H9 (cell line): ENCODE data around the gene CTIF. TPM values are rescaled to one million over a fixed set of nuclear protein-coding genes. Genes with fewer than 3 reads are reported as not detected.

Experiments
- DNase-seq: peaks from one replicate; pipeline ENCODE4 v3.0.0-alpha.2; 2017
- H2AFZ ChIP-seq: one replicate; pipeline ENCODE4 v1.6.1; 2013; ENCODE audit warnings: mild to moderate bottlenecking, low read length, control low read depth, moderate library complexity
- H2AK5ac ChIP-seq: 2 replicates; pipeline ENCODE4 v1.6.1; 2013; ENCODE audit warnings: low read length, control low read depth, mixed read lengths; ENCODE audit not compliant: insufficient read length
- H2BK120ac ChIP-seq: one replicate; pipeline ENCODE4 v1.6.1; 2013; ENCODE audit warnings: low read depth, mild to moderate bottlenecking, low read length, control low read depth, inconsistent platforms; ENCODE audit not compliant: poor library complexity, severe bottlenecking
- H2BK12ac ChIP-seq: 2 replicates; pipeline ENCODE4 v1.6.1; 2013; ENCODE audit warnings: low read length, control low read depth, mixed read lengths, low read depth; ENCODE audit not compliant: insufficient read length
- H2BK15ac ChIP-seq: 2 replicates; pipeline ENCODE4 v1.6.1; 2013; ENCODE audit warnings: low read depth, low read length, control low read depth
- H2BK20ac ChIP-seq: one replicate; pipeline ENCODE4 v1.6.1; 2013; ENCODE audit warnings: low read depth, mild to moderate bottlenecking, low read length, control low read depth, inconsistent platforms; ENCODE audit not compliant: poor library complexity, severe bottlenecking
- H2BK5ac ChIP-seq: 2 replicates; pipeline ENCODE4 v1.6.1; 2013; ENCODE audit warnings: low read length, control low read depth, mixed read lengths; ENCODE audit not compliant: insufficient read length
- H3K14ac ChIP-seq: 2 replicates; pipeline ENCODE4 v1.6.1; 2013; ENCODE audit warnings: low read length, control low read depth; ENCODE audit not compliant: insufficient read depth
- H3K18ac ChIP-seq: 2 replicates; pipeline ENCODE4 v1.6.1; 2013; ENCODE audit warnings: low read depth, mild to moderate bottlenecking, mixed read lengths, low read length, control low read depth; ENCODE audit not compliant: insufficient read length
- H3K23ac ChIP-seq: 2 replicates; pipeline ENCODE4 v1.6.1; 2013; ENCODE audit warnings: low read length, control low read depth, mixed read lengths, low read depth; ENCODE audit not compliant: insufficient read length
- H3K23me2 ChIP-seq: 2 replicates; pipeline ENCODE4 v1.6.1; 2013; ENCODE audit warnings: low read depth, mild to moderate bottlenecking, mixed read lengths, low read length, control low read depth; ENCODE audit not compliant: insufficient read length, poor library complexity, severe bottlenecking
- H3K27ac ChIP-seq: 2 replicates; pipeline ENCODE4 v1.5.1; 2013; ENCODE audit warnings: low read length, control low read depth, mixed read lengths, low read depth; ENCODE audit not compliant: insufficient read length
- H3K27me3 ChIP-seq: 2 replicates; pipeline ENCODE4 v1.6.1; 2013; ENCODE audit warnings: low read length, control low read depth, inconsistent platforms; ENCODE audit not compliant: insufficient read depth
- H3K4ac ChIP-seq: 2 replicates; pipeline ENCODE4 v1.6.1; 2013; ENCODE audit warnings: low read depth, mild to moderate bottlenecking, control low read depth, inconsistent platforms, low read length, moderate library complexity
- H3K4me1 ChIP-seq: 2 replicates; pipeline ENCODE4 v1.6.1; 2013; ENCODE audit warnings: low read length, control low read depth, inconsistent platforms; ENCODE audit not compliant: insufficient read depth
- H3K4me2 ChIP-seq: 2 replicates; pipeline ENCODE4 v1.6.1; 2013; ENCODE audit warnings: low read length, control low read depth, mixed read lengths; ENCODE audit not compliant: insufficient read length, insufficient read depth
- H3K56ac ChIP-seq: 2 replicates; pipeline ENCODE4 v1.6.1; 2013; ENCODE audit warnings: low read depth, mild to moderate bottlenecking, mixed read lengths, low read length, control low read depth; ENCODE audit not compliant: insufficient read length
- H3K79me1 ChIP-seq: 2 replicates; pipeline ENCODE4 v1.6.1; 2013; ENCODE audit warnings: low read depth, mild to moderate bottlenecking, moderate library complexity, low read length, control low read depth, inconsistent platforms; ENCODE audit not compliant: insufficient read depth, poor library complexity, severe bottlenecking
- H3K79me2 ChIP-seq: 2 replicates; pipeline ENCODE4 v1.6.1; 2013; ENCODE audit warnings: low read length, control low read depth, inconsistent platforms; ENCODE audit not compliant: insufficient read depth
- H3K9ac ChIP-seq: 2 replicates; pipeline ENCODE4 v1.6.1; 2013; ENCODE audit warnings: low read length, control low read depth, mixed read lengths; ENCODE audit not compliant: insufficient read length; ENCODE audit errors: extremely low read depth
- H3K9me3 ChIP-seq: one replicate; pipeline ENCODE4 v1.6.1; 2013; ENCODE audit warnings: low read depth, low read length, inconsistent platforms; ENCODE audit not compliant: control insufficient read depth
- H3T11ph ChIP-seq: one replicate; pipeline ENCODE4 v1.6.1; 2013; ENCODE audit warnings: mild to moderate bottlenecking, low read length, control low read depth, inconsistent platforms
- H4K20me1 ChIP-seq: one replicate; pipeline ENCODE4 v1.6.1; 2013; ENCODE audit not compliant: control insufficient read depth, insufficient read length, insufficient read depth
- H4K5ac ChIP-seq: 2 replicates; pipeline ENCODE4 v1.6.1; 2013; ENCODE audit warnings: low read depth, mild to moderate bottlenecking, mixed read lengths, low read length, control low read depth; ENCODE audit not compliant: insufficient read length
- H4K8ac ChIP-seq: replicated peaks from 2 replicates; pipeline ENCODE4 v1.6.1; 2013; ENCODE audit warnings: low read length, control low read depth, mixed read lengths, low read depth; ENCODE audit not compliant: insufficient read length
- H4K91ac ChIP-seq: 2 replicates; pipeline ENCODE4 v1.6.1; 2013; ENCODE audit warnings: low read depth, mild to moderate bottlenecking, moderate library complexity, mixed read lengths, low read length, control low read depth; ENCODE audit not compliant: insufficient read length
- H3K27ac Mint-ChIP-seq, 3 experiments: 2 replicates in 2 of 3; 3 replicates in 1 of 3; pipeline ENCODE4 v1.8.0; 2020 to 2021; ENCODE audit warnings: mixed read lengths in 3 of 3, mild to moderate bottlenecking in 1 of 3, moderate library complexity in 1 of 3
- H3K27me3 Mint-ChIP-seq: 2 replicates; pipeline ENCODE4 v1.8.0; 2021; ENCODE audit warnings: low read depth, mild to moderate bottlenecking, moderate library complexity, mixed read lengths
- H3K36me3 Mint-ChIP-seq, 3 experiments: 2 replicates in 2 of 3; 3 replicates in 1 of 3; pipeline ENCODE4 v1.8.0; 2020 to 2021; ENCODE audit warnings: low read depth in 3 of 3, mixed read lengths in 3 of 3; ENCODE audit not compliant: insufficient read depth in 1 of 3
- H3K4me1 Mint-ChIP-seq, 2 experiments: 2 replicates each; pipeline ENCODE4 v1.8.0; 2020; ENCODE audit warnings: mixed read lengths in 2 of 2
- H3K4me3 Mint-ChIP-seq, 2 experiments: 2 replicates in 1 of 2; 3 replicates in 1 of 2; pipeline ENCODE4 v1.8.0; 2020 to 2021; ENCODE audit warnings: mild to moderate bottlenecking in 2 of 2, mixed read lengths in 2 of 2, moderate library complexity in 1 of 2
- H3K9me3 Mint-ChIP-seq, 2 experiments: 2 replicates in 1 of 2; 3 replicates in 1 of 2; pipeline ENCODE4 v1.8.0; 2020; ENCODE audit warnings: mild to moderate bottlenecking in 2 of 2, mixed read lengths in 2 of 2, moderate library complexity in 1 of 2
- CTCF ChIP-seq: fragments of 200-600 bp; sonication (generic); conservative IDR thresholded peaks from 3 replicates; pipeline ENCODE4 v1.8.0; 2021; ENCODE audit warnings: antibody characterized with exemption, mild to moderate bottlenecking
- WGBS: extraction: QIAGEN DNeasy Blood & Tissue Kit; methylation state at CpG from one replicate; pipeline ENCODE4 v1.1.7; 2013; ENCODE audit warnings: missing lambda C conversion rate, low lambda C conversion rate, mixed read lengths; ENCODE audit not compliant: insufficient read length; ENCODE audit errors: extremely low coverage; 5-methylcytosine and 5-hydroxymethylcytosine counted together
- total RNA-seq: library from RNA; stranded (reverse); gene quantifications from 2 replicates; pipeline ENCODE4 v1.2.1, GENCODE V29; 2021

CTIF gene
- total RNA-seq, 1 experiment from 2014 or later: 15.8 TPM

GRCh38 chr18:48644029-48644428, 105.2 kb downstream of the CTIF start:
- H3K18ac ChIP-seq: no peak overlapping the region

More at GRCh38 chr18:48644029-48644428, 105.2 kb downstream of the CTIF start:
- no peaks in the 10 kb centered on the region for H3K79me1 ChIP-seq
- no peaks in the 10 kb centered on the region for H3K27me3 ChIP-seq
- H4K8ac ChIP-seq: no peak overlapping the region
- no peak overlapping the region for H2AFZ ChIP-seq
- peaks cover 0 to 5% of the 10 kb centered on the region in 2 experiments; a peak in 2 of 5 replicates for H3K9me3 Mint-ChIP-seq
- no peak overlapping the region for H2BK20ac ChIP-seq
- no peak overlapping the region for H2AK5ac ChIP-seq
- no peak overlapping the region for H3K27ac ChIP-seq
- H3K9me3 ChIP-seq: no peaks in the 10 kb centered on the region
- peaks cover 6 to 7% (median 6%) of the 10 kb centered on the region in 3 experiments; a peak in 5 of 7 replicates for H3K36me3 Mint-ChIP-seq
- H4K5ac ChIP-seq: no peak overlapping the region
- peak overlapping the region in 1 of 3 experiments; percentile 29; a peak in 1 of 7 replicates for H3K27ac Mint-ChIP-seq
- no peaks in the 10 kb centered on the region for H4K20me1 ChIP-seq
- H3K4me1 ChIP-seq: no peaks in the 10 kb centered on the region
- no peak overlapping the region for H3K23ac ChIP-seq
- no peak overlapping the region for H3K4me3 Mint-ChIP-seq
- no peak overlapping the region for H3K9ac ChIP-seq
- no peak overlapping the region for H3K56ac ChIP-seq
- no peak overlapping the region for H4K91ac ChIP-seq
- H2BK15ac ChIP-seq: no peak overlapping the region
- H3K4ac ChIP-seq: no peak overlapping the region
- TF ChIP-seq CTCF: no peak
- no peak overlapping the region for H3K4me2 ChIP-seq
- peaks cover 14 to 22% of the 10 kb centered on the region in 2 experiments for H3K4me1 Mint-ChIP-seq
- no peak for DNase-seq
- H3K79me2 ChIP-seq: no peaks in the 10 kb centered on the region
- no peak overlapping the region for H2BK12ac ChIP-seq
- no peak overlapping the region for H2BK120ac ChIP-seq
- no peaks in the 10 kb centered on the region for H3K23me2 ChIP-seq
- H3T11ph ChIP-seq: no peak overlapping the region
- no CpG with 5 or more reads among the region's 5 CpGs for WGBS
- H2BK5ac ChIP-seq: no peak overlapping the region
- H3K14ac ChIP-seq: no peak overlapping the region
- H3K27me3 Mint-ChIP-seq: no peaks in the 10 kb centered on the region
